GM18858 (cell line): ENCODE results near the gene TRABD.
"Not testable (repeated sequence)": the region's sequence is repeated elsewhere in the genome, so short reads cannot be mapped to it uniquely, and the experiment has no call there.

Experiments used
- ATAC-seq: cut with Tn5 transposase; IDR thresholded peaks from one replicate; pipeline ENCODE4 v1.9.1; 2021; ENCODE audit not compliant: unreplicated experiment

The TRABD gene

DNA sequence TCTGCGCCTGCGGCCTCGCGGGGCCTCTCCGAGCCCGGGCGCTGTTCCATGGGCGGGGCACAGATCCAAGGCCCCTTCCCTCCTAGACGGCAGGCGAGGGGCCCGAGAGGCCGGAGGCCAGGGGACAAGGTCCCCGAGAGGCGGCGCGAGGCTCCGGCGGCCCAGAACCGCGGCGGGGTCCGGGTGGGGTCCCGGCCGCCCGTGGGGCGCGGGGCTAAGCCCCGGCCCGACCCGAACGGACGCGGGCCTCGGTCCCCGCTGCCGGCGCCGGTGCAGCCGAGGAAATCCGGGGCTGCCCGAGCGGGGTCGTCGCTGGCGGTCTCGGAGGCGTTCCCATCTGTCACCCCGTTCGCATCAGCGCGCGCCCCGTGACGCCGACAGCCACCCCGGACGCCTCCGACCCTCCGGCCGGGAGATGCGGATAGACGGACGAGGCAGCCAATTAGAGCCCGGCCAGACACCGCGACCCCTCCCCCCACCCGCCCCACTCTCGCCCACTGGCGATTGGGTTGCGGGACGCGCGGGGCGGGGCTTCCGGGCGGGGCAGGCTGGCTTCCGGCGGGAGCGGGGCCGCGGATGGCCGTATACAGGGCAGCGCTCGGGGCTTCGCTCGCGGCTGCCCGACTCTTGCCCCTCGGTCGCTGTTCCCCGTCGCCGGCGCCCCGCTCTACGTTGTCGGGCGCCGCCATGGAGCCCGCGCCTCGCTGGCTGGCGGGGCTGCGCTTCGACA is 14.9 kb downstream of the TRABD start, which contains the start of gene SELENOO:
TSS of gene SELENOO (plus strand) at position 551 of the 730 bp plus-strand sequence. CDS start at position 577, 26 bp downstream.
- no peak for ATAC-seq

DNA sequence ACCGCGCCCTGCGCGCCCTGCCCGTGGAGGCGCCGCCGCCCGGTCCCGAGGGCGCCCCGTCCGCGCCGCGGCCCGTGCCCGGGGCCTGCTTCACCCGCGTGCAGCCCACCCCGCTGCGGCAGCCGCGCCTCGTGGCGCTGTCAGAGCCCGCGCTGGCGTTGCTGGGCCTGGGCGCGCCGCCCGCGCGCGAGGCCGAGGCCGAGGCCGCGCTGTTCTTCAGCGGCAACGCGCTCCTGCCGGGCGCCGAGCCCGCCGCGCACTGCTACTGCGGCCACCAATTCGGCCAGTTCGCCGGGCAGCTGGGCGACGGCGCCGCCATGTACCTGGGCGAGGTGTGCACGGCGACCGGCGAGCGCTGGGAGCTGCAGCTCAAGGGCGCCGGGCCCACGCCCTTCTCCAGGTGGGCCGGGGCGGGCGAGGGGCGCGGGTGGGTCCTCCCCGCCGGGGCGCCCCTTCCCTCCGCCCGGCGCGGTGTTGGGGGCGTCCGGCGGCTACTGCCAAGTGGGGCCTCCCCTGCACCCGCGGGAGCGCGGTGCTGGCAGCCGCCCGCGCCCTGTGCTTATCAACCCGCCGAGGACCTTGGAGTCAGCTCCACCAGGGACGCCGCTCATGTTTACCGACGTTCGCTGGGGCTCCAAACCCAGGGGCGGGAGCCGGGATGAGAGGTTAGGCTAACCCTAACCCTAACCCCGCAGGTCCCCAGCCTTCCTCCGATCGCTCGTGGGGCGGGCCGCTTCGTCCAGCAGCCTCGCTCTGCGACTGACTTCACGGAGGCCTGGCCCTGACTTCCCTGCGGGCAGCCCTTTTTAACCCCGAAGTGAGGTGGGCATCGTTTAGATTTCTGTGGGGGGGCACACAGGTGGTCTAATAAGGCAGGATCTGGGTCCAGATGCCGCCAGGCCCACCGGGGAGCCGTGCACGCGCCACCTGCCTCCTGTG is 15.7 kb downstream of the TRABD start:
- no peak for ATAC-seq

DNA sequence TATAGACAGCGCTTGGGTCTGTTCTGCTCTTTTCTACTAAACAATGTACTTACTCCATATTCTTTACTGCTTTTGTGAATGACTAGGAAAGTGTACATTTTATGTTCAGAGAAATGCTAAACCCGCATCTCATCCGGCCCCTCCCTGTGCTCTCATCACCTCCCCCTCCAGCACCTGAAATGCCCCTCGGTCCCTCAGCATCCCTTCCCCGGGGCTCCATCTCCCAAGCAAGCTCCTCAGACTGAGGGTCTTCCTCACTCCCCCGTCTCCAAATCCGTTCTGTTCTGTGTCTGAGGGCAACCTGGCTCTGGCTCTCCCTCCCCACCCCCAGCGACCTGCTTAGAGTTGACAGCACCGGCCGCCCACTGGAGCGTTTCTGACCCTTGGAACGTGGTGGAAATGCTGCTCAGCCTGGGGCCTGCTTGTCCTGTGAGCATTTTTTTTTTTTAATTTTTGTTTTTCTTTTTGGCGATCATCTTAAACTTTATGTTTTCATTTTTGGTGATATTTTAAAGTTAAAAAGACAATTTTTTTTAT is 16.5 kb downstream of the TRABD start:
- ATAC-seq, result no peak

DNA sequence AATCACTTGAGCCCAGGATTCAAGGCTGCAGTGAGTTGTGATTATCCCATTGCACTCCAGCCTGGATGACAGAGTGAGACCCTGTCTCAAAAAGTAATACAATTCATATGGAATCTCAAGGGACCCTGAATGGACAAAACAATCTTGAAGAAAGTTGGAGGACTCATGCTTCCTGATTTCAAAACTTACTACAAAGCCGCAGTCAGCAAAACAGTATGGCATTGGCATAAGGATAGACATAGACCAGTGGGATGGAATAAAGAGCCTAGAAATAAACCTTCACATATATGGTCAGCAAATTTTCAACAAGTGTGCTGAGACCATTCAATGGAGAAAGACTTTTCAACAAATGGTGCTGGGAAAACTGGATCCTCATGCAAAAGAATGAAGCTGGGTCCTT is 17.6 kb downstream of the TRABD start:
- ATAC-seq, result no peak

DNA sequence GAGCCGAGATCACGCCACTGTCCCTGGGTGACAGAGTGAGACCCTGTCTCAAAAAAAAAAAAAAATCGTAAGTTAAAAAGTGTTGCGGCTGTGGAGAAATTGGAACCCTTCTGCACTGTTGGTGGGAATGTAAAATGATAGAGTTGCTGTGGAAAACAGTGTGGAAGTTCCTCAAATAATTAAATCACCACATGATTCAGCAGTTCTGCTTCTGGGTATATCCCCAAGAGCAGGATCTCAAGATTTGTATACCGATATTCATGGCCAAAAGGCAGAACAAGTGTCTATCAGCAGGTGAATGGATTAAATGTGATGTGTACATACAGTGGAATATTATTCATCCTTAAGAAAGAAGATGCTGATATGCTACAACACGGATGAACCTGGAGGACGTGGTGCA is 18.9 kb downstream of the TRABD start:
- no peak for ATAC-seq

DNA sequence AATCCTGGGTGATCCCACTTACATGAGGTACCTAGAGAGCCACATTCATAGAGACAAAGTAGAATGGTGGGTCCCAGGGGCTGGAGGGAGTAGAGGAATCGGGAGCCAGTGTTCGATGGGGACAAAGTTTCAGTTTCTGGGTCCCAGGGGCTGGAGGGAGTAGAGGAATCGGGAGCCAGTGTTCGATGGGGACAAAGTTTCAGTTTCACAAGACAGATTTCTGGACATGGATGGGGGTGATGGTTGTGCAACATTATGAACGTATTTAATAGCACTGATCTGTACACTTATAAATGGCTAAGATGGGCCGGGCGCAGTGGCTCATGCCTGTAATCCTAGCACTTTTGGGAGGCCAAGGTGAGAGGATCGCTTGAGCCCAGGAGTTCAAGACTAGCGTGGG is 19.3 kb downstream of the TRABD start:
- ATAC-seq, result not testable (repeated sequence)

DNA sequence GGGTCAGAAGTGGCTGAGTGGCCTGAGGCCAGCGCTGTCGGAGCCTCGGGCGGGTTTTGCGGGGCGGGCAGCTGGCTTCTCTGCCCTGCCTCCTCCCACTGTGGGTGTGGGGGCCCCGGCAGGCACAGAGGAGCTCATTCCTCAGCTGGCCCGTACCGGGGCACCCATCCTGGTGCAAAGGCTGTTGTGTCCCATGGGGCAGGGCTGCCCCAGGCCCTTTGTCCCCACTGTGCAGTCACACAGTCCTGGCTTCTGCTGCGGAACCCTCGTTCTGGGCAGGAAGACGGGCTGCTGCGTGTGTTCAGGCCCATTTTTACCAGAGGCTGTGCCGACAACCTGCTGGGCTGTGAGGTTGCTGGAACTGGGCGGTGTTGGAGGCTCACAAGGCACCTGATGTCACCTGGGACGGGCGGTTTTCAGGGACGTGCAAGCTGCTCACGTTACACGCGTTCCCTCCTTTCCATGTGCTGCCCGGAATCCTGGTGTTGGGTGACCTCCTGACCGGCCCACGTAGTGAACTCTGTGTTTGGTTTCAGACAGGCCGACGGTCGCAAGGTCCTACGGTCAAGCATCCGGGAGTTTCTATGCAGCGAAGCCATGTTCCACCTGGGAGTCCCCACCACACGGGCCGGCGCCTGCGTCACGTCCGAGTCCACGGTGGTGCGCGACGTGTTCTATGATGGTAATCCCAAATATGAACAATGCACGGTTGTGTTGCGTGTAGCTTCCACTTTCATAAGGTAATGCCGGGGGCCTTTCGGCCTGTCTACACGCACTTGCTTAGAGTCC is 20.3 kb downstream of the TRABD start:
- no peak for ATAC-seq

DNA sequence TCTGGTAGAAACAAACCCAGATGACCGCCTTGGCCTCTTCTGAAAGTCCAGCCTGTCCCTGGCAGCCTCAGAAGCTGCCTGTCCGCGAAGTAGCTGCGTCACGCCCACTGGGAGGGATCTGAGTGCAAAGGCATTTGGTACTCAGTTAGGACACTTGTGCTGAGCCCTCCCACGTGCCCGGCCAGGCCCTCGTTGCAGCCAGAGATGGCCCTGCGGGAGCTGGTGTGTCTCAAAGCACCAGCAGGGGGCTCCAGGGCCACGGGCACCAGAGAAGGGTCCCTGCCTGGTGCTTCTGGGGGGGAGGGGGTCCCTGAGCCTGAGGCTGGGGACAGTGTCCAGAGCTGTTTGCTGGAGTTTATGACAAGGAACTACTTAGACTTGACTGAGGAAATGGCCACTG is 20.9 kb downstream of the TRABD start:
- ATAC-seq, result no peak

DNA sequence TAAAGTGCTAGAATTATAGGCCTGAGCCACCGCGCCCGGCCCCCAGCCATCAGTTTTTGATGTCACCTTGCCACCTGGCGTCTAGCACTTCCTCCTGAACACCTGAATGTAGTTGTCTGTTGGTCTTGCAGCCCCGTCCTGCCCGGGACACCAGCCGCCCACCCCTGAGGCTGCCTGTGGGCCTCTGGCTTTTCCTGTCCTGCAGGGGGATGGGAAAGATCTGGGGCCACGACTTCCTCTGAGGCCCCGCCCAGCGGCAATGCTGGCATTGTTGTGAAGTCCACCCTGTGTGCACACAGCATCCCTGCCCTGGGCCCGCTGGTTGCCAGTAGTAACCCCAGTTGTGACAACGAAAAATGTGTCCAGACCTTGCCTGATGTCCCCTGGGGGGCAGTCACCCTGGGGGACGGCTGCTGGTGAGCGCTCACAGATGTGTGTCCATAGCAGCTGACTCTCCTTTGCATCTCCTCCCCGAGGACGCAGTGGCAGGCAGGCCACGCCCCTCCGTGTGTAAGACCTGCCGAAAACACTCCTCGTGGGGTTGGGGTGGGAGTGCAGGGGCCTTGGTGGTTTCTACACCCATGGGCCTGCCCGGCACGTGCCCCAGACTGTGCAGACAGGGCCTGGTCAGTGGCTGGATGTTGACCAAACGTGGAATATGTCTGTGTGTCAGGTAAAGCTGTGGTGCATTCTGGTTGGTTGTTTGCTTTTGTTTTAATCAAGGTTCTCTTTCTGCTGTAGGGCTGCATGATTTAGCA is 21.8 kb downstream of the TRABD start:
- no peak for ATAC-seq

DNA sequence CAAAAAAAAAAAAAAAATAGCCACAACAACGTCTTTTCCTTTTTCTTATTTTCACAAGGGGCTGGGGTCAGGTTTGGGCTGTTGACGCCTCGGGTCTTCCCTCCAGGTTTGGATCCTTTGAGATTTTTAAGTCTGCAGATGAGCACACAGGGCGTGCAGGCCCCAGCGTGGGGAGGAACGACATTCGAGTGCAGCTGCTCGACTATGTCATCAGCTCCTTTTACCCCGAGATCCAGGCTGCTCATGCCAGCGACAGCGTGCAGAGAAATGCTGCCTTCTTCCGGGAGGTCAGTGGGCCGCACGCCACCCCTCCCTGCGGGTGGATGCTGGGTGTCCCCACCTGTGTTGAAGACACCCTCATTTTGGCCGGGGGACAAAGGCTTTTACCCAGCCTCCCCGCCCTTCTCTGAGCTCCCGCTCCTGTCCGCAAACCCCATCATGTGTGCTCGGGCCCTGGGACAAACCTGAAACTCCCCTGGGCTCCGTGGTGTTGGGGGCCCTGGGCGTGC is 22.8 kb downstream of the TRABD start:
- ATAC-seq, result no peak

DNA sequence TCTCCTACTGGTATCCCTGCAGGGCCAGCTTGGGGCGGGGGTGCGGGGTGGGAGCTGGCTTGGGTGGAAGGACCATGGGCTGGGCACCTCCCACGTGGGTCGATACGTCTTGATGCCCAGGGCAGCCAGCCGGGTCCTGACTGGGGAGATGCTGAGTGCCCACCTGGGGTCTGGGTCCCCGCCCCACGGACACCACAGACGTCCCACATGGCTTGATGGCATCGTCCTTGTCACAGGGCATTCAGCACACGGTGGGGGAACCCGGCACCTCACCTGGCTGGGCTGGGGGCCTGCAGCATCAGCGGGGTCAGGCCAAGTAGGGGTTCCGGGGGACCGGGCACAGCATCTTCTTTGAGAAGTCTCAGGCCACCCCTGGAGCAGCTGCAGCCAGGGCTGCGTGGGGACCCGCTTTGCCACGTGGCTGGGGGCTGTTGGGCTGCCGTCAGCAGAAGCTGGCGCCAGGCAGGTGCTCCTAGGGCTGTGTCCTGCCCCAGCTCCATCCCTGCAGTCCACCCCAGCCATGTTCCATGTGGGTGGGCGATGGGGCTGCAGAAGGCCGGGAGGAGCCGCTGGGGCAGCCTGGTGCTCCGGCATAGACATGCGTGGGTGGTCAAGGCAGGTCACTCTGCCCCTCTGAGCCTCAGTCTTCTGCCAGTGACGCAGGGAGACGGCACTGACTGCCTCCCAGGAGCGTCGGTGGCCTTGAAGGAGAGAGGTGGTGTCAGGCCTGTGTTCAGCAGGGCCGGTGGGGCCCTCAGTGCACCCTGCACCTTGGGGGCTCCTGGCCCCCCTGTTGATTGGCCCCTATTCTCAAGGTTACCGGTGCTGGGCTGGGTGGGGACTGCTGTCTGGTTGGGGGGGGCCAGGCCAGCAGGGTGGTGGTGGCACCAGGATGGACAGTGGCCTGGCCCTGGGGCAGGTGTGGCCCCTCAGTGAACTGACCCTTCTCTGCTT is 23.5 kb downstream of the TRABD start:
- ATAC-seq, result no peak

DNA sequence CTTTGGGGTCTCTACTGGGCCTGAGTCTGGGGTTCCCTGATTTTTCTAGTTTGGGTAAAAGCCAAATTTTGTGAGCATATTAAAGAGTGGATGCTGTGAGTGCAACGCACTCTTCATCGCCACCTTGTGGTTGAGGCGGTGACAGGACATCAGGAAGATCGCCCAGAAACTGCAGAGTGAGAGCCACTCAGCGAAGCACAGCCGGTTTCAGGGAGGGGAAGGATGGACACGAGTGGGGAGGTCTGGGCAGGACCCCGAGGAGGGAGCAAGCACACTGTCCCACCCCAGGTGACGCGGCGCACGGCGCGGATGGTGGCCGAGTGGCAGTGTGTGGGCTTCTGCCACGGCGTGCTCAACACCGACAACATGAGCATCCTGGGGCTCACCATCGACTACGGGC is 24.2 kb downstream of the TRABD start:
- no peak for ATAC-seq

DNA sequence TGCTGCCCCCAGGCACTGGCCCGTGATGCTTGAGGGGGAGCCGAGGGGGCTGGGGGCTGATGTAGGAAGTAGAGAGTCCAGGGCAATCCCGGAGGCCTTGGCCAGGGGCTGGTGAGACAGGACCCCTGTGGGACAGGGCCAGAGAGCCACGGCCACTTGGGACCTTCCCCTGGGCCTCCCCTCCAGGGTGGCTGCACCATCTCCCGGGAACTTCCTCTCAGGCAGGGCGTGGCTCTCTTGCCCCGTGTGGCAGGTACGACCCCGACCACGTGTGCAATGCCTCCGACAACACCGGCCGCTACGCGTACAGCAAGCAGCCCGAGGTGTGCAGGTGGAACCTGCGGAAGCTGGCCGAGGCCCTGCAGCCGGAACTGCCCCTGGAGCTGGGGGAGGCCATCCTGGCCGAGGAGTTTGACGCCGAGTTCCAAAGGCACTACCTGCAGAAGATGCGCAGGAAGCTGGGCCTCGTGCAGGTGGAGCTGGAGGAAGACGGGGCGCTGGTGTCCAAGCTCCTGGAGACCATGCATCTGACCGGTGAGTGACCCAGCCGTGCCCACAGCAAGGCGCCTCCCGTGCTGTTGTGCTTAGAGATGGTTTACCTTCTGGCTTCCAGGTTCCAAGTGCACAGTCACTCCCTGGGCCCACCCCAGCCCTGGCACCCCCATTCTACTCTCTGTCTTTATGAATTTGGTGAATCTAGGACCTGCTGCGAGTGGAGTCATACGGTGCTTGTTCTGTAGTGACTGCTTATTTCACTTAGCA is 24.8 kb downstream of the TRABD start:
- no peak for ATAC-seq

DNA sequence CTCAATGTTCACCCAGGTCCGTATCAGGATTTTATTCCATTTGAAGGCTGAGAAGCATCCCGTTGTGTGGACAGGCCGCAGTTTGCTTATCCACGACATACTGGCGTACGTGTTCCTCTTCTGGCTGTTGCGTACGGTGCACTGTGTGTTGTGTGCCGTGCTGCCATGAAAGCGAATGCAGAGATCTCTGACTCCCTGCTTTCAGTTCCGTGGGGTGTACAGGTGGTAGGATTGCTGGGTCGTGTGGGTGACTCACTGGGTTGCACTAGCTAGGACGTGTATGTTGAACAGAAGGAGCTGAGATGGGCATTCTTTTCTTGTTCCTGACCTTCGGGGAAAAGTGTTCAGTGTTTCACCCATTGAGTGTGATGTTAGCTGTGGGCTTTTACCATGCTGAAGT is 25.4 kb downstream of the TRABD start:
- no peak for ATAC-seq

DNA sequence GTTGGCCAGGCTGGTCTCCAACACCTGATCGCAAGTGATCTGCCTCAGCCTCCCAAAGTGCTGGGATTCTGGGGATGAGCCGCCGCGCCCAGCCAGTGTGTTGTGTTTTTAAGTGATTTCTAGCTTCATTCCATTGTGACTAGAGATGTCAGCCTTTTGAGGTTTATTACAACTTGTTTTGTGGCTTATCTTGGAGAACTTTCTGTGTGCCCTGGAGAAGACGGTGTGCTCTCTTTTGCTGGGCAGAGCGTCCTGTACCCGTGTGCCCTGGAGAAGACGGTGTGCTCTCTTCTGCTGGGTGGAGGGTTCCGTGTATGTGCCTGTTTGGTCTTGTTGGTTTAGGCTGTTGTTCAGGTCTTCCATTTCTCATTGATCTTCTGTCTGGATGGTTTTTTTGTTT is 27.6 kb downstream of the TRABD start:
- ATAC-seq, result no peak

DNA sequence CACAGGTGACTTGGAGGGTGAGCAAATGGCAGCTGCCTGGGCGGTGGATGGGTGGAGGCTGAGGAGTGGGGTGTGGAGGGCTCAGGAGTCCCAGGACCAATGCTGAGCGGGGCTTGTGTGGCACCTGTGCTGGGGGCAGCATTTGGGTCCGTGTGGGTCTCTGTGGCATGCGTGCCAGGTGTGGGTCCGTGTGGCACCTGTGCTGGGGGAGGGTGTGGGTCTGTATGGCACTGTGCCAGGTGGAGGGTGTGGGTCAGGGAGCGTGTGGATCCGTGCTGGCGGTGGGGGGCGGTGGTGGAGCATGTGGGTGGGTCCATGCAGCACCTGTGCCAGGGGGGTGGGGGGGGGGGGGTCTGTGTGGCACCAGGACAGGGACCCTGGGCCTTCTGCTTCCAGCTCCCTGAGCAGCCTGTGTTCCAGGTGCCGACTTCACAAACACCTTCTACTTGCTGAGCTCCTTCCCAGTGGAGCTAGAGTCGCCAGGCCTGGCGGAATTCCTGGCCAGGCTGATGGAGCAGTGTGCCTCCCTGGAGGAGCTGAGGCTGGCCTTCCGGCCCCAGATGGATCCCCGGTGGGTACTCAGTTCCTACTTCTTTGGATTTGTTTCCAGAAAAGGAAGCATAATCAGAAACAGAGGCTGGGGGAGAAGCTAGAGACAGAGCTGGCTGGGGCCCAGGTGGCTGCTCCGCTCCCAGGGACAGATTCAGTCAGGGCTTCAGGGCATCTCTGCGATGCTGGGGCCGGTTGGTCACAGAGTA is 29.8 kb downstream of the TRABD start:
- no peak for ATAC-seq

DNA sequence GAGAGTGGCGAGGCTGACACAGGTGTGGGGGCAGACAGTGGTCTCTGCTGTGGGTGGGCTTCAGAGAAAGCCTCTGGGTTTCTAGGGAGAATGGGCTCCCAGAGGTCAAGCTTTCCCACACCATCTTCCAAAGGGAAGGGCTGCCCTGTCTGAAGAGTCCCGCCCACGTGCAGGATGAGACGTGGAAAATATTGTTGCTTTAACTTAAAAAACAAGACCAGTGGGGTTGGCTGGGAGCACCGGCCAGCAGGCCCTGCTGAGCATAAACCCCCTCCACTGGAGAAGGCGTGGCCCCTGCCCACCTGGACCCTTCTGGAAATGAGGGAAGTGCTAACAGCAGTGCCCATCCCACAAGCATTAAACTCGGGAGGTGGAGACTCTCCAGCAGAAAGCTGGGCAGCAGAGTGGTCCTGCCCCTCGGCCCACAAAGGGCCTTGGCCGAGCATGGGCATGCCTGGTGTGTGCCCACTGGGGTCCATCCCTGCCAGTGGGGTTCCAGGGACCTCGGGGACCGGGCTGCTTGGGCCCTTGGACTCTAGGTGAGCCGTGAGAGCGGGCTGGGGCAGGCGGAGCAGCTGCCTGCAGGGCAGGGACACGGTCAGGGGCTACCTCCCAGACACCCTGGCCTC is 30.5 kb downstream of the TRABD start:
- no peak for ATAC-seq
